H9 (cell line): Measurements from ENCODE around the gene LRRC37A3. TPM values are rescaled to one million over a fixed set of nuclear protein-coding genes. Genes with fewer than 3 reads are reported as not detected.
A peak's percentile ranks its signal among the peaks of the same experiment; 100 is the strongest.

Source experiments
- DNase-seq: peaks from one replicate; pipeline ENCODE4 v3.0.0-alpha.2; 2017
- H2AFZ ChIP-seq: one replicate; pipeline ENCODE4 v1.6.1; 2013; ENCODE audit warnings: mild to moderate bottlenecking, low read length, control low read depth, moderate library complexity
- H2AK5ac ChIP-seq: 2 replicates; pipeline ENCODE4 v1.6.1; 2013; ENCODE audit warnings: low read length, control low read depth, mixed read lengths; ENCODE audit not compliant: insufficient read length
- H2BK120ac ChIP-seq: one replicate; pipeline ENCODE4 v1.6.1; 2013; ENCODE audit warnings: low read depth, mild to moderate bottlenecking, low read length, control low read depth, inconsistent platforms; ENCODE audit not compliant: poor library complexity, severe bottlenecking
- H2BK12ac ChIP-seq: 2 replicates; pipeline ENCODE4 v1.6.1; 2013; ENCODE audit warnings: low read length, control low read depth, mixed read lengths, low read depth; ENCODE audit not compliant: insufficient read length
- H2BK15ac ChIP-seq: 2 replicates; pipeline ENCODE4 v1.6.1; 2013; ENCODE audit warnings: low read depth, low read length, control low read depth
- H2BK20ac ChIP-seq: one replicate; pipeline ENCODE4 v1.6.1; 2013; ENCODE audit warnings: low read depth, mild to moderate bottlenecking, low read length, control low read depth, inconsistent platforms; ENCODE audit not compliant: poor library complexity, severe bottlenecking
- H2BK5ac ChIP-seq: 2 replicates; pipeline ENCODE4 v1.6.1; 2013; ENCODE audit warnings: low read length, control low read depth, mixed read lengths; ENCODE audit not compliant: insufficient read length
- H3K14ac ChIP-seq: 2 replicates; pipeline ENCODE4 v1.6.1; 2013; ENCODE audit warnings: low read length, control low read depth; ENCODE audit not compliant: insufficient read depth
- H3K18ac ChIP-seq: 2 replicates; pipeline ENCODE4 v1.6.1; 2013; ENCODE audit warnings: low read depth, mild to moderate bottlenecking, mixed read lengths, low read length, control low read depth; ENCODE audit not compliant: insufficient read length
- H3K23ac ChIP-seq: 2 replicates; pipeline ENCODE4 v1.6.1; 2013; ENCODE audit warnings: low read length, control low read depth, mixed read lengths, low read depth; ENCODE audit not compliant: insufficient read length
- H3K23me2 ChIP-seq: 2 replicates; pipeline ENCODE4 v1.6.1; 2013; ENCODE audit warnings: low read depth, mild to moderate bottlenecking, mixed read lengths, low read length, control low read depth; ENCODE audit not compliant: insufficient read length, poor library complexity, severe bottlenecking
- H3K27ac ChIP-seq: 2 replicates; pipeline ENCODE4 v1.5.1; 2013; ENCODE audit warnings: low read length, control low read depth, mixed read lengths, low read depth; ENCODE audit not compliant: insufficient read length
- H3K27me3 ChIP-seq: 2 replicates; pipeline ENCODE4 v1.6.1; 2013; ENCODE audit warnings: low read length, control low read depth, inconsistent platforms; ENCODE audit not compliant: insufficient read depth
- H3K4ac ChIP-seq: 2 replicates; pipeline ENCODE4 v1.6.1; 2013; ENCODE audit warnings: low read depth, mild to moderate bottlenecking, control low read depth, inconsistent platforms, low read length, moderate library complexity
- H3K4me1 ChIP-seq: 2 replicates; pipeline ENCODE4 v1.6.1; 2013; ENCODE audit warnings: low read length, control low read depth, inconsistent platforms; ENCODE audit not compliant: insufficient read depth
- H3K4me2 ChIP-seq: 2 replicates; pipeline ENCODE4 v1.6.1; 2013; ENCODE audit warnings: low read length, control low read depth, mixed read lengths; ENCODE audit not compliant: insufficient read length, insufficient read depth
- H3K56ac ChIP-seq: 2 replicates; pipeline ENCODE4 v1.6.1; 2013; ENCODE audit warnings: low read depth, mild to moderate bottlenecking, mixed read lengths, low read length, control low read depth; ENCODE audit not compliant: insufficient read length
- H3K79me1 ChIP-seq: 2 replicates; pipeline ENCODE4 v1.6.1; 2013; ENCODE audit warnings: low read depth, mild to moderate bottlenecking, moderate library complexity, low read length, control low read depth, inconsistent platforms; ENCODE audit not compliant: insufficient read depth, poor library complexity, severe bottlenecking
- H3K79me2 ChIP-seq: 2 replicates; pipeline ENCODE4 v1.6.1; 2013; ENCODE audit warnings: low read length, control low read depth, inconsistent platforms; ENCODE audit not compliant: insufficient read depth
- H3K9ac ChIP-seq: 2 replicates; pipeline ENCODE4 v1.6.1; 2013; ENCODE audit warnings: low read length, control low read depth, mixed read lengths; ENCODE audit not compliant: insufficient read length; ENCODE audit errors: extremely low read depth
- H3K9me3 ChIP-seq: one replicate; pipeline ENCODE4 v1.6.1; 2013; ENCODE audit warnings: low read depth, low read length, inconsistent platforms; ENCODE audit not compliant: control insufficient read depth
- H3T11ph ChIP-seq: one replicate; pipeline ENCODE4 v1.6.1; 2013; ENCODE audit warnings: mild to moderate bottlenecking, low read length, control low read depth, inconsistent platforms
- H4K20me1 ChIP-seq: one replicate; pipeline ENCODE4 v1.6.1; 2013; ENCODE audit not compliant: control insufficient read depth, insufficient read length, insufficient read depth
- H4K5ac ChIP-seq: 2 replicates; pipeline ENCODE4 v1.6.1; 2013; ENCODE audit warnings: low read depth, mild to moderate bottlenecking, mixed read lengths, low read length, control low read depth; ENCODE audit not compliant: insufficient read length
- H4K8ac ChIP-seq: replicated peaks from 2 replicates; pipeline ENCODE4 v1.6.1; 2013; ENCODE audit warnings: low read length, control low read depth, mixed read lengths, low read depth; ENCODE audit not compliant: insufficient read length
- H4K91ac ChIP-seq: 2 replicates; pipeline ENCODE4 v1.6.1; 2013; ENCODE audit warnings: low read depth, mild to moderate bottlenecking, moderate library complexity, mixed read lengths, low read length, control low read depth; ENCODE audit not compliant: insufficient read length
- H3K27ac Mint-ChIP-seq, 3 experiments: 2 replicates in 2 of 3; 3 replicates in 1 of 3; pipeline ENCODE4 v1.8.0; 2020 to 2021; ENCODE audit warnings: mixed read lengths in 3 of 3, mild to moderate bottlenecking in 1 of 3, moderate library complexity in 1 of 3
- H3K27me3 Mint-ChIP-seq: 2 replicates; pipeline ENCODE4 v1.8.0; 2021; ENCODE audit warnings: low read depth, mild to moderate bottlenecking, moderate library complexity, mixed read lengths
- H3K36me3 Mint-ChIP-seq, 3 experiments: 2 replicates in 2 of 3; 3 replicates in 1 of 3; pipeline ENCODE4 v1.8.0; 2020 to 2021; ENCODE audit warnings: low read depth in 3 of 3, mixed read lengths in 3 of 3; ENCODE audit not compliant: insufficient read depth in 1 of 3
- H3K4me1 Mint-ChIP-seq, 2 experiments: 2 replicates each; pipeline ENCODE4 v1.8.0; 2020; ENCODE audit warnings: mixed read lengths in 2 of 2
- H3K4me3 Mint-ChIP-seq, 2 experiments: 2 replicates in 1 of 2; 3 replicates in 1 of 2; pipeline ENCODE4 v1.8.0; 2020 to 2021; ENCODE audit warnings: mild to moderate bottlenecking in 2 of 2, mixed read lengths in 2 of 2, moderate library complexity in 1 of 2
- H3K9me3 Mint-ChIP-seq, 2 experiments: 2 replicates in 1 of 2; 3 replicates in 1 of 2; pipeline ENCODE4 v1.8.0; 2020; ENCODE audit warnings: mild to moderate bottlenecking in 2 of 2, mixed read lengths in 2 of 2, moderate library complexity in 1 of 2
- CTCF ChIP-seq: fragments of 200-600 bp; sonication (generic); conservative IDR thresholded peaks from 3 replicates; pipeline ENCODE4 v1.8.0; 2021; ENCODE audit warnings: antibody characterized with exemption, mild to moderate bottlenecking
- WGBS: extraction: QIAGEN DNeasy Blood & Tissue Kit; methylation state at CpG from one replicate; pipeline ENCODE4 v1.1.7; 2013; ENCODE audit warnings: missing lambda C conversion rate, low lambda C conversion rate, mixed read lengths; ENCODE audit not compliant: insufficient read length; ENCODE audit errors: extremely low coverage; 5-methylcytosine and 5-hydroxymethylcytosine counted together
- total RNA-seq: library from RNA; stranded (reverse); gene quantifications from 2 replicates; pipeline ENCODE4 v1.2.1, GENCODE V29; 2021

The LRRC37A3 gene
- total RNA-seq, 1 experiment from 2014 or later = 5.4 TPM

GRCh38 chr17:64938925-64939474, 19.7 kb upstream of the LRRC37A3 start:
- no peaks in the 10 kb centered on the region for H3K27me3 Mint-ChIP-seq
- Histone ChIP-seq H2BK12ac (no peak overlapping the region), H4K5ac (no peak overlapping the region), H3K79me2 (no peaks in the 10 kb centered on the region), H3K9ac (no peak overlapping the region), H3K4ac (no peak overlapping the region), H3K14ac (no peak overlapping the region; the same call in 1 of the 2 replicates), H2AK5ac (no peak overlapping the region), H4K8ac (no peak overlapping the region), H3K4me2 (no peak overlapping the region), H3K4me1 (no peaks in the 10 kb centered on the region), H3K27me3 (no peaks in the 10 kb centered on the region), H3K18ac (no peak overlapping the region), H3T11ph (no peak overlapping the region), H2BK5ac (no peak overlapping the region), H3K27ac (no peak overlapping the region), H2BK120ac (no peak overlapping the region), H2AFZ (no peak overlapping the region), H4K20me1 (no peaks in the 10 kb centered on the region), H3K79me1 (no peaks in the 10 kb centered on the region), H3K23me2 (no peaks in the 10 kb centered on the region), H3K56ac (no peak overlapping the region), H2BK20ac (no peak overlapping the region), H3K23ac (no peak overlapping the region), H2BK15ac (no peak overlapping the region), H3K9me3 (no peaks in the 10 kb centered on the region), H4K91ac (no peak overlapping the region)
- DNase-seq = peak; percentile 88
- H3K27ac Mint-ChIP-seq = no peak overlapping the region; a peak in 1 of 7 replicates
- WGBS = no CpG with 5 or more reads among the region's 11 CpGs
- H3K4me3 Mint-ChIP-seq = no peak overlapping the region
- H3K36me3 Mint-ChIP-seq = no peaks in the 10 kb centered on the region
- H3K4me1 Mint-ChIP-seq = peaks cover 2 to 7% of the 10 kb centered on the region in 2 experiments; a peak in 2 of 4 replicates
- peak; percentile 75 for TF ChIP-seq CTCF
- no peaks in the 10 kb centered on the region for H3K9me3 Mint-ChIP-seq
